IMR-90 (cell line): Measurements from ENCODE around the gene NMUR1. TPM values are rescaled to one million over a fixed set of nuclear protein-coding genes. Genes with fewer than 3 reads are reported as not detected.

ENCODE experiments used
- ATAC-seq: fragments of 200-7000 bp; cut with Tn5 transposase; 2 replicates; pipeline ENCODE4 v1.9.1; 2020; ENCODE audit warnings: low read depth, mild to moderate bottlenecking, moderate library complexity
- BruUV-seq: library from RNA; stranded (reverse); fragments of 400-500 nt; replicated peaks from 2 replicates; lab custom pipeline; 2021; lab: Mats Ljungman, UMichigan
- CTCF ChIA-PET: fragments of 300-600 bp; formaldehyde crosslinking; extraction: SDS; loops from one replicate; lab custom pipeline; 2021; ENCODE audit warnings: antibody characterized with exemption; lab: Yijun Ruan, JAX
- POLR2A ChIA-PET: fragments of 300-600 bp; sonication (Branson Sonifier 250); formaldehyde crosslinking; loops from one replicate; lab custom pipeline; 2022; ENCODE audit warnings: antibody characterized with exemption; ENCODE audit not compliant: unreplicated experiment; lab: Charles Lee
- DNase-seq: peaks from one replicate; pipeline ENCODE4 v3.0.0; 2013
- H2AFZ ChIP-seq: replicated peaks from 2 replicates; pipeline ENCODE3; 2013; ENCODE audit warnings: low read length, mild to moderate bottlenecking; ENCODE audit not compliant: poor library complexity
- H2AK5ac ChIP-seq: 2 replicates; pipeline ENCODE4 v1.6.1; 2013; ENCODE audit warnings: low read depth, low read length, inconsistent platforms
- H2AK9ac ChIP-seq: replicated peaks from 2 replicates; pipeline ENCODE3; 2013; ENCODE audit warnings: mild to moderate bottlenecking, low read depth, low read length, moderate library complexity; ENCODE audit not compliant: poor library complexity
- H2BK120ac ChIP-seq: 2 replicates; pipeline ENCODE4 v1.6.1; 2013; ENCODE audit warnings: low read depth, low read length, inconsistent platforms
- H2BK15ac ChIP-seq: 3 replicates; pipeline ENCODE4 v1.6.1; 2013; ENCODE audit warnings: low read depth, low read length, inconsistent platforms
- H2BK20ac ChIP-seq: 2 replicates; pipeline ENCODE4 v1.6.1; 2013; ENCODE audit warnings: low read depth, mild to moderate bottlenecking, inconsistent platforms, low read length, moderate library complexity
- H2BK5ac ChIP-seq: 2 replicates; pipeline ENCODE4 v1.6.1; 2013; ENCODE audit warnings: mild to moderate bottlenecking, low read depth, low read length, inconsistent platforms; ENCODE audit not compliant: poor library complexity, severe bottlenecking
- H3K14ac ChIP-seq: replicated peaks from 2 replicates; pipeline ENCODE4 v1.6.1; 2013; ENCODE audit warnings: low read depth, low read length, inconsistent platforms
- H3K18ac ChIP-seq: 2 replicates; pipeline ENCODE4 v1.6.1; 2013; ENCODE audit warnings: low read depth, low read length, control low read depth
- H3K23ac ChIP-seq: 2 replicates; pipeline ENCODE4 v1.6.1; 2013; ENCODE audit warnings: low read depth, low read length, inconsistent platforms
- H3K27ac ChIP-seq: 2 replicates; pipeline ENCODE4 v1.5.1; 2013; ENCODE audit warnings: mild to moderate bottlenecking, control low read depth, low read length; ENCODE audit not compliant: insufficient read depth
- H3K27me3 ChIP-seq: 2 replicates; pipeline ENCODE4 v1.6.1; 2013; ENCODE audit warnings: low read length; ENCODE audit not compliant: control insufficient read depth, insufficient read depth
- H3K36me3 ChIP-seq: 2 replicates; pipeline ENCODE4 v1.6.1; 2013; ENCODE audit warnings: low read length, mixed read lengths; ENCODE audit not compliant: control insufficient read depth, insufficient read depth
- H3K4ac ChIP-seq: 2 replicates; pipeline ENCODE4 v1.6.1; 2013; ENCODE audit warnings: low read depth, low read length, inconsistent platforms
- H3K4me1 ChIP-seq: 2 replicates; pipeline ENCODE4 v1.6.1; 2013; ENCODE audit warnings: low read length, mixed read lengths; ENCODE audit not compliant: control insufficient read depth, insufficient read depth
- H3K4me2 ChIP-seq: 2 replicates; pipeline ENCODE4 v1.6.1; 2013; ENCODE audit warnings: low read depth, mild to moderate bottlenecking, control low read depth, low read length, moderate library complexity
- H3K4me3 ChIP-seq: 2 replicates; pipeline ENCODE4 v1.5.1; 2013; ENCODE audit warnings: low read depth, mild to moderate bottlenecking, control low read depth, low read length, moderate library complexity; ENCODE audit not compliant: insufficient read depth
- H3K56ac ChIP-seq: 2 replicates; pipeline ENCODE4 v1.6.1; 2013; ENCODE audit warnings: low read length, inconsistent platforms; ENCODE audit not compliant: insufficient read depth; ENCODE audit errors: extremely low read depth
- H3K79me1 ChIP-seq, 2 experiments: 2 replicates each; pipeline ENCODE4 v1.6.1; 2013; ENCODE audit warnings: low read length in 2 of 2, inconsistent platforms in 1 of 2, low read depth in 1 of 2
- H3K9ac ChIP-seq: 2 replicates; pipeline ENCODE4 v1.6.1; 2013; ENCODE audit warnings: low read depth, low read length, control low read depth
- H3K9me1 ChIP-seq: 2 replicates; pipeline ENCODE4 v1.6.1; 2013; ENCODE audit warnings: low read length, inconsistent platforms; ENCODE audit not compliant: insufficient read depth
- H3K9me3 ChIP-seq: 2 replicates; pipeline ENCODE4 v1.6.1; 2013; ENCODE audit warnings: low read length; ENCODE audit not compliant: control insufficient read depth, insufficient read depth
- H4K20me1 ChIP-seq: 2 replicates; pipeline ENCODE4 v1.6.1; 2013; ENCODE audit warnings: low read length, inconsistent platforms; ENCODE audit not compliant: insufficient read depth
- H4K5ac ChIP-seq: 2 replicates; pipeline ENCODE4 v1.6.1; 2013; ENCODE audit warnings: mild to moderate bottlenecking, low read depth, low read length, control low read depth
- H4K8ac ChIP-seq, 2 experiments: 2 replicates each; pipeline ENCODE4 v1.6.1; 2013; ENCODE audit warnings: low read depth in 2 of 2, low read length in 2 of 2, control low read depth in 1 of 2, inconsistent platforms in 1 of 2
- H4K91ac ChIP-seq: 2 replicates; pipeline ENCODE4 v1.6.1; 2013; ENCODE audit warnings: low read depth, low read length, inconsistent platforms; ENCODE audit not compliant: insufficient read depth
- BHLHE40 ChIP-seq: fragments of 150-350 bp; IDR thresholded peaks from 2 replicates; pipeline ENCODE4 v1.6.1; 2016; ENCODE audit warnings: mild to moderate bottlenecking, low read depth, low read length
- CHD1 ChIP-seq: IDR thresholded peaks from 2 replicates; pipeline ENCODE4 v1.6.1; 2012; ENCODE audit warnings: low read depth, low read length, improper control_type of control experiment
- ELK1 ChIP-seq: fragments of 150-350 bp; IDR thresholded peaks from 2 replicates; pipeline ENCODE4 v1.6.1; 2016; ENCODE audit warnings: low read depth, mild to moderate bottlenecking, low read length, moderate library complexity, borderline replicate concordance
- NFE2L2 ChIP-seq: fragments of 150-350 bp; IDR thresholded peaks from 2 replicates; pipeline ENCODE4 v1.6.1; 2016; ENCODE audit warnings: low read depth, mild to moderate bottlenecking, low read length
- POLR2A ChIP-seq: IDR thresholded peaks from 2 replicates; pipeline ENCODE4 v1.6.1; 2012; ENCODE audit warnings: mild to moderate bottlenecking, low read depth, low read length
- RAD21 ChIP-seq: IDR thresholded peaks from 2 replicates; pipeline ENCODE4 v1.6.1; 2012; ENCODE audit warnings: low read length, improper control_type of control experiment
- SMC3 ChIP-seq: fragments of 150-350 bp; IDR thresholded peaks from 2 replicates; pipeline ENCODE4 v1.6.1; 2016; ENCODE audit warnings: low read depth, mild to moderate bottlenecking, antibody characterized with exemption, low read length, moderate library complexity
- WGBS, 2 experiments: methylation state at CpG; one replicate each; pipeline versions ENCODE4 v1.1.5 to v1.1.7; 2013; ENCODE audit warnings: missing lambda C conversion rate in 2 of 2; ENCODE audit not compliant: insufficient read length in 1 of 2; ENCODE audit errors: extremely low coverage in 2 of 2; 5-methylcytosine and 5-hydroxymethylcytosine counted together
- dilution Hi-C: fragments of 300-500 bp; cut with HindIII; formaldehyde crosslinking; loops from one replicate; pipeline ENCODE4 v1.14.3; 2018; ENCODE audit warnings: low sequenced_read_pairs; ENCODE audit not compliant: unreplicated experiment
- in situ Hi-C: fragments of 300-500 bp; cut with MboI; formaldehyde crosslinking; loops from 3 replicates; pipeline ENCODE4 v1.14.3; 2019; ENCODE audit warnings: low sequenced_read_pairs, inconsistent platforms, mixed read lengths
- intact Hi-C: fragments of 100-400 bp; cut with micrococcal nuclease; formaldehyde crosslinking; loops from 2 replicates; pipeline ENCODE4 v1.10.0; 2022
- polyA plus RNA-seq, 3 experiments: library from polyadenylated mRNA; depleted of rRNA; stranded (reverse); fragments of >200 nt; gene quantifications; 2 replicates each; pipeline ENCODE4 v1.2.3, GENCODE V29; 2012; ENCODE audit warnings: low replicate concordance in 1 of 3
- total RNA-seq: library from RNA; depleted of rRNA; stranded (reverse); fragments of >200 nt; gene quantifications from 2 replicates; pipeline ENCODE4 v1.2.3, GENCODE V29; 2012

NMUR1 gene
- total and polyA plus RNA-seq, 2 of the 4 experiments (the other 2 are of a cell fraction), result not detected

- no peak overlapping the region for H2BK20ac ChIP-seq
- H3K27me3 ChIP-seq, result peaks cover 10% of the 10 kb centered on the region; the same call in 1 of the 2 replicates
- TF ChIP-seq POLR2A (no peak), NFE2L2 (no peak), ELK1 (no peak), CHD1 (no peak), BHLHE40 (no peak), SMC3 (no peak), RAD21 (no peak)
- no peaks in the 10 kb centered on the region for H3K79me1 ChIP-seq
- no peak overlapping the region for H3K27ac ChIP-seq
- H3K9me1 ChIP-seq, result no peaks in the 10 kb centered on the region; the same call in 1 of the 2 replicates
- DNase-seq (no peak), ATAC-seq (peak; percentile 28)
- H3K4me1 ChIP-seq, result peaks cover 8% of the 10 kb centered on the region
- no peak overlapping the region for H2BK5ac ChIP-seq
- in situ Hi-C loops, result no loop called here
- peak overlapping the region; percentile 64; the same call in 1 of the 2 replicates for H3K18ac ChIP-seq
- H2BK15ac ChIP-seq, result no peak overlapping the region
- no TSS peak for BruUV-seq
- 70% methylated on average over 2 of the region's 11 CpGs; no CpG with 5 or more reads in 1 of the 2 experiments for WGBS, 2 experiments
- intact Hi-C loops, result no loop called here
- no peak overlapping the region for H2BK120ac ChIP-seq
- no peak overlapping the region; the same call in 1 of the 2 replicates for H4K91ac ChIP-seq
- no peak overlapping the region for H2AK9ac ChIP-seq
- H3K23ac ChIP-seq, result peak overlapping the region; percentile 10; the same call in 1 of the 2 replicates
- POLR2A ChIA-PET, result no interaction called here
- dilution Hi-C loops, result no loop called here
- no peak overlapping the region for H3K4ac ChIP-seq
- no peak overlapping the region for H4K8ac ChIP-seq
- 0 out of 2 replicates have a peak overlapping the region, but pooled peaks have one; percentile 1 for H3K14ac ChIP-seq
- no peaks in the 10 kb centered on the region for H4K20me1 ChIP-seq
- no peak overlapping the region; the same call in 1 of the 2 replicates for H3K4me2 ChIP-seq
- no peak overlapping the region for H2AFZ ChIP-seq
- CTCF ChIA-PET, result no interaction called here
- H3K9ac ChIP-seq, result no peak overlapping the region
- peak overlapping the region; percentile 39 for H2AK5ac ChIP-seq
- H4K5ac ChIP-seq, result peak overlapping the region; percentile 36; the same call in 1 of the 2 replicates
- H3K4me3 ChIP-seq, result no peak overlapping the region
- H3K9me3 ChIP-seq, result no peaks in the 10 kb centered on the region
- H3K36me3 ChIP-seq, result no peaks in the 10 kb centered on the region
- H3K56ac ChIP-seq, result no peak overlapping the region
Observed at GRCh38 chr2:231523451-231524285, 6.6 kb downstream of the NMUR1 start.
